ENCODE data around the gene GATA5.
"Not testable (repeated sequence)": the region's sequence is repeated elsewhere in the genome, so short reads cannot be mapped to it uniquely, and the experiment has no call there.

Gene GATA5

GRCh38 chr20:62504323-62504722 is 28.5 kb upstream of the GATA5 start:
- DNase-seq: no peak

GRCh38 chr20:62503401-62504178 is 27.8 kb upstream of the GATA5 start:
- no peak for DNase-seq

GRCh38 chr20:62502496-62503095 is 26.8 kb upstream of the GATA5 start:
- DNase-seq: no peak

DNA sequence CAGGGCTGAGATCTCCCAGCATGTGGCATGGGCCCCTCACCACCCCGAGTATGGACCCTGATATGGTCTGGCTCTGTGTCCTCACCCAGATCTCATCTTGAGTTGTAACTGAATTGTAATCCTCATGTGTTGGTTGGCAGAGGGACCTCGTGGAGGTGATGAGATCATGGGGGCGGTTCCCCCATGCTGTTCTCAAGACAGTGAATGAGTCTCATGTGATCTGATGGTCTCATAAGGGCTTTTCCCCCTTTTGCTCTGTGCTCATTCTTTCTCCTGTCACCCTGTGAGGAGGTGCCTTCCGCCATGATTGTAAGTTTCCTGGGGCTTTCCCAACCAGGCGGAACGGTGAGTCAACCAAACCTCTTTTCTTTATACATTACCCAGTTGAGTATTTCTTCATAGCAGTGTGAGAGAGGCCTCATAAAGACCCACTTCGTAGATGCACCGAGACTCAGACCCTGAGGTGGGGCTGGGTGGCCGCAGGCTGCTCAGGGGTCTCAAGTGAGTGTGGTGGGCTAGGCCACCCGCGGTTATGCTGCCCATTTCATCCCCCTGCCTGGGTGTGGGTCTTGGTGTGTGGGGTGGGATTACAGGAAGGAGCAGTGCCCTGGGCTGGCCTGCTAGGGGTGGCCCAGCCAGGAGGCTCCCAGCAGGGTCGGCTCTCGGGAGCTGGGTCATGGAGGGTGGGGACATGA is 26.2 kb upstream of the GATA5 start:
- no peak for DNase-seq

DNA sequence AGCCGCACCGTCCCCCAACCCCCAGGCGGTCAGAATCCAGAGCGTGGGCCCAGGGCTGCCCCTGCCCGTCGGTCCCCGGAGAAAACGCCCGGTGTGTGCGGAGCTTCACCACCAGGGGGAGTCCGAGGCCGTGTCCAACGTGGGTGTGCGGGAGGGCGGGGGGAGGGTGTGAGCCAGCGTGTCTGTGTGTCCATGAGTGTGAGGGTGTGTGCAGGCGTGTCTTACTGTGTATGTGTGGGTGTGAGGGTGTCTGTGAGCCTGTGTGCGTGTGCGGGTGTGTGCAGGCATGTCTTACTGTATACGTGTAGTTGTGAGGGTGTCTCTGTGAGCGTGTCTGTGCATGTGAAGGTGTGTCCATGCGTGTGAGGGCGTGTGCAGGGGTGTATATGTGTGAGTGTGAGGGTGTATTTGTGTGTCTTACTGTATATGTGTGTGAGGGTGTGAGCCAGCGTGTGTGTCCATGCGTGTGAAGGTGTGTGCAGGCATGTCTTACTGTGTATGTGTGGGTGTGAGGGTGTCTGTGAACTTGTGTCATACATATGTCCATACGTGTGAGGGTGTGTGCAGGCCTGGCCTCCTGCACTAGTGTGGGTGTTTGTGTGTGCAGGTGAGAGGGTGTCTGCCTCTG is 24.6 kb upstream of the GATA5 start:
- DNase-seq: peak; percentile 70 to 77

DNA sequence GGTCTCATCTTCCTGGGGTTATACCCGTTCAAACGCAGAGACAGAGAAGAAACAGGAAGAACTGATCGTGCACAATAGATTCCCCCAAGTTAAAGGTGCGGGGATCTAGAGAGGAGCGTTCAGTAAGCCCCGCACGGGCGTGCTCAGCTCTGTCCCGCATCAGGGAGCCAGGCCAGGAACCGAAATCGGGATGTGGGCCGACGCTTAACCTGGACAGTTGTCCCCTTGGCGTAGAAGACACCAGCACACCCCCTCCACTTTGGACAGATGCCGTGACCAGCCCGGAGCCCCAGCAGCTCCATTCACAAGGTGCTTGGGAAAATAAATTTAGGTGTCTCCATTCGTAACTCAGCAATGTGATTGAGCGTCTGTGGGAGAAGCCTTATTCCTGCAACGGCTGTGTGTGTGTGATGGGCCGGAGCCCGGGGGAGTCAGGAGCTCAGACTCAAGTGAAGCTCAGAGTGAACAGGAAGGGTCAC is 24.0 kb upstream of the GATA5 start:
- no peak for DNase-seq

- DNase-seq: no peak
Measured at GRCh38 chr20:62498874-62499273, 23.1 kb upstream of the GATA5 start.

DNA sequence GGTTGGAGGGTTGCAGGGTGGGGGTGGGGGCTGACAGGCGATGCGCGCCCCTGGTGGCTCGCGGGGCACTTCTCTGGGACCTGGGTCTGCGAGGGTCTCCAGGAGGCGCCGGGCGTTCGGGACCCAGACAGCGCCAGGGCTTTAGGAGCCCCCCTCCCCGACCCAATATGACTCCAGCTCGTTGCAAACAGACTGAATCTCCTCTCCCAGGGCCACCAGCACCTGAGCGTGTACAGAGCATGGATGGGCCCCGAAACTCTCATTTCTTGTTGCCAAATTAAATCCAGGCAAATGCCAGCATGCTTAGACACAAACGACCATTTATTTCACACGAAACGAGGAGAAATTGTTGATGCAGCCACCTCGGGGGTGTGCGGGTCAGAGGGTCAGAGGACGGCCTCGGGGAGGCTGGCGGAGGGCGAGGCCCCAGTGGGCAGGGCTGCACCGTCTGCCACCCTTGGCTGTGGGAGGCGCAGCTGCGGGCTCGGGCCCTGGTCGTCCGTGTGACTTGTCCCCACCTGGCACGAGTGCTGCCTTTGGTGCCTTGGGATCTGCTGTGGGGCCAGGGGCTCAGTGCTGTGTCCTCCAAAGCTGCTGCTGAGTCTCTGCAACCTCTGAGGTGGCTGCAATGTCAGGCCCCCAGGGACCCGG is 20.9 kb upstream of the GATA5 start:
- peak; percentile 44 to 62 for DNase-seq

DNA sequence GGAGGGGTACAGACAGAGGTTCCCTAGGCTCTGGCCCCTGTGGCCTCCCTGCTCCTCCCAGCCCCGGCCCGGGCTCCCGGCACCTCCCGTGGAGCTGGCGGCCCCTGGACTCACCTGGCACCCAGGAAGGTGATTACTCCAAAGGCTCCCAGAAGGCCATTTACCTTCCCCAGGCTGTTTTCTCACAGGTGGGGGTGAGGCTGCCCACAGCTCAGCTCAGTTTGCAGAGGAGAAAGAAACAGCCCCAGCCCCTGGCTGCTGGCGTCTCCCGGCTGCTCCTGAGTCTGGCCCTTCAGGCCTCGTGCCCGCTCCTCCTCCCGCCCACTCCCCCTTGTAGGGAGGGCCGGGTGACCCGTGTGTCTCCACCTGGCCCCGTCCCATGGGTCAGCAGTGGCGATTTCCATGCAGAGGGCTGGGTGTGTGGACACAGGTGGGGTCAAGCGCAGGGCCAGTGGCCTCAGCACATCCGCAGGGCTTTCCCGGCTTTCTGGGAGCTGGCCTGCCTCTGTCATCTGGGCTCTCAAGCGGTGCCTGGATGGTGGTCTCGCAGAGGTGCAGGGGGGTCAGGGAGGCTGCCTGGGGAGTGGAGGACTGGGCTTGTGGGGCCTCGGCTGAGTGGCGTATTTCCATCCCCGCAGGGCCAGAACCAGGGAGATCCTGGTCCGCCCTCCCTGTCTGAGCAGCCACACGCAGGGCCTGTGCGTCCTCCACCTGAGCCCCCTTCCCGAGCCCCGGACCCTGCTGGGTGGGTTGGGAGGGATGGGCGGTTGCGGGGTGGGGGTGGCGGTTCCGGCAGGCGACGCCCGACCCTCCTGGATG is 20.2 kb upstream of the GATA5 start:
- DNase-seq: no peak

DNA sequence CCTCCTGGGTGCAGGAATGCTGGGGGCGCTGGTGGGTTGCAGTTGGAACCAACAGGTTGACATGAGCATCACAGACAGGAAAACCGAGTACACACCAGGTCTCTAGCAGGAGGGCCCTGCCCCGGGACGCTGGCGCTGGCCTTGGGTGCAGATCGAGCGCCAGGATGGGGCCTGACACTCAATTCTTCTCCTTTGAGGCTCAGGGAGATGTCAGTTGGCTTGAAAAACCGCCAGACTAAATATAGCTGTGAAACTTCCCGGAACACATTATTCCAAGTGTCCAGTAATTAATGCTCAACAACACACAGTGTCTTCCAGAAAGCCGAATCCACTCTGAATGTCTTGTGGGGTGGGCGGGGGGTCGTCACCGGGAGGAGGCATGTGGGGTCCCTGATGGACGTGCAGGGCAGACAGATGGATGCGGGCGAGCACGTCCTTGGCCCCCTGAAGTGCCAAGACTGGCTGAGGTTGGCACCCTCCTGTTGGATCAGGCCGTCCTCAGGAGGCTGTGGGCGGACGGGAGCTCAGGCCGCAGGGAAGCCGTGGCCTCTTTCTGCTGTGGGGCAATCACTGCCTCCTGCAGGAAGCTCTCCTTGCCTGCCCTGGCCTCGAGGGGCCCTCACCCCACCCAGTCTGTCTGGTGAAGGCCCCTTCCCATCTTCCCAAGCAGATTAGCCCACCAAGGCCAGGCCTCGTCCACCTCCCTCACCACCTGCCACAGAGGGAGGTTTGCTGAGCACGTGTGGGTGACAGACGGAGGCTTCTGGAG is 19.4 kb upstream of the GATA5 start:
- DNase-seq: no peak

DNA sequence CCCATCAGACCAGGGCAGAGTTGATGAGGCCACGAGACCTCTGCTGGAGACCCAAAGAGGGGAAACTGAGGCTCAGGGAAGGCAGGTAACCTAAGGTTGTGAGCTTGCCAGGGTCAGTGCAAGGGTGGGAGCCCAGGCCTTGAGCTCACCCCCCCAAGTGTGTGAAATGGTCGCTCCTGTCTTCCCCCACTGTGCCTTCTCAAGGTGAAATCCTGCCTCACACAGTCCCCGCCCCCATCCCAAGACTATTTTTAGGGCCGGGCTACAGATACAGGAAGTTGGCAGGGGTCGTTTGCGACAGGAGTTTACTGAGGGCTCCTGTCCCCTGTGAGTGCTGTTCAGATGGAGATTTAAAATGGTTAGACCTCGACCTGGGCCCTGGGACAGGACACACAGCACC is 18.7 kb upstream of the GATA5 start:
- no peak for DNase-seq

GRCh38 chr20:62493886-62494285 is 18.1 kb upstream of the GATA5 start:
- DNase-seq: no peak

GRCh38 chr20:62493253-62493885 is 17.6 kb upstream of the GATA5 start:
- DNase-seq: no peak

DNA sequence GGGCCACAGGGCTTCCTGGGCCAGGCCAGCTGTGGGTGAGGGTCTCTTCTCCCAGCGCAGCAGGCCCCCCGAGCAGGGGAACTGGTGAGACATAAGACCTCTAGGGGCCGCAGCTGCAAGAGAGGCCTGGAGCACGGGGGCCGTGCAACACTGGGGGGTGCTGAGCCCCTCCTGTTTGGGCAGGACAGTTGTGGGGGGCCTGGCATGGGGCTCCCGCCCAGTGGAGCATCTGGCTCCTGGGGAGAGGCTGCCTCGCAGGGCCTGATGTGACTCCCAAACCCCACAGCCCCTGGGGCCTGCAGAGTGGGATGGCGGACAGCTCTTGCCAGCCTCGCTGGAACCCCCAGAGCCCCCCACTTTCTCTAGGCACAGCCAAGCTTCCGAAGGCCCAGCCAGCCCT is 16.9 kb upstream of the GATA5 start:
- no peak for DNase-seq

DNA sequence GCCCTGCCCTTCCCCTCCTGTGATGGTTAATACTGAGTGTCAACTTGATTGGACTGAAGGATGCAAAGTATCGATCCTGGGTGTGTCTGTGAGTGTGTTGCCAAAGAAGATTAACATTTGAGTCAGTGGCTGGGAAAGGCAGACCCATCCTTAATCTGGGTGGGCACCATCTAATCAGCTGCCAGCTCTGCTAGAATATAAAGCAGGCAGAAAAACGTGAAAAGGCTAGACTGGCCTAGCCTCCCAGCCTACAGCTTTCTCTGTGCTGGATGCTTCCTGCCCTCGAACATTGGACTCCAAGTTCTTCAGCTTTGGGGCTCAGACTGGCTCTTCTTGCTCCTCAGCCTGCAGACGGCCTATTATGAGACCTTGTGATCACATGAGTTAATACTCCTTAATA is 15.0 kb upstream of the GATA5 start:
- DNase-seq: not testable (repeated sequence)

DNA sequence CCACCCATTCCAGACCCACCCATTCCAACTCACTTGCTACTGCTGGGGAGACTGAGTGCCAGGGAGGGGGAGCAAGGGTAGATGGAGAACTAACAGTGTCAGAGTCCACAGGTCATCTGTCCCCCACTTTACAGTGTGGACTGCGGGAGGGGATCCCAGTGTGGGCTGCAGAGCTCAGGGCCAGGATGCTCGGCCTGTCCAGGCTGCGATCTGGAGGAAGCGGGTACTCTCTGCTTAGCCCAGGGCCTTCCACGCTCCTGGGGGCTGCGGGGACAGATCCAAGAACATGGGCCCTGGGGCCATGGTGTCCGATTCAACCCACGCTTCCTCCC is 14.1 kb upstream of the GATA5 start:
- no peak for DNase-seq

- no peak for DNase-seq
Measured at GRCh38 chr20:62489186-62489931, 13.6 kb upstream of the GATA5 start.

DNA sequence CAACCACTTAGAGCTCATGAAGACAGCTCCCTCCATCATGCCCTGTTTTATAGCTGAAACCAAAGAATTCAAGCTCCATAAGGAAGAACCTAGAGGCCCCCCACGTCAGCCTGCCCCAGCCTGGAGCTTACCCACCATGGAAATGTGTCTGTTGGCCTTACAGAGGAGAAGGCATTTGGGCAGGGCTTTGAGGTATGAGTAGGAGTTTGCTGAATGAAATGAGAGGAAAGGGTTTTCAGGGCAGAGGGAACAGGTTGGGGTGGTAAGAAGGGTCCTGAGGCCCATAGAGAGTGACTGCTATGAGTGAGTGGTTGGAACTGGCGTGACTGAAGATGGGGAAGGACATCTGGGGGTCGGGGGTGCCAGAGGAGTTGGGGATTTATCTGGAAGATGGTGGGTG is 12.7 kb upstream of the GATA5 start:
- no peak for DNase-seq

- no peak for DNase-seq
Measured at GRCh38 chr20:62487561-62488354, 12.0 kb upstream of the GATA5 start.
